HG02885 (cell line): ENCODE results near the gene RDH5.
A peak's percentile ranks its signal among the peaks of the same experiment; 100 is the strongest.
"Not testable (repeated sequence)": the region's sequence is repeated elsewhere in the genome, so short reads cannot be mapped to it uniquely, and the experiment has no call there.

ENCODE experiments used
- ATAC-seq: cut with Tn5 transposase; IDR thresholded peaks from one replicate; pipeline ENCODE4 v1.9.1; 2021; ENCODE audit warnings: mild to moderate bottlenecking; ENCODE audit not compliant: unreplicated experiment, poor library complexity

Gene RDH5

DNA sequence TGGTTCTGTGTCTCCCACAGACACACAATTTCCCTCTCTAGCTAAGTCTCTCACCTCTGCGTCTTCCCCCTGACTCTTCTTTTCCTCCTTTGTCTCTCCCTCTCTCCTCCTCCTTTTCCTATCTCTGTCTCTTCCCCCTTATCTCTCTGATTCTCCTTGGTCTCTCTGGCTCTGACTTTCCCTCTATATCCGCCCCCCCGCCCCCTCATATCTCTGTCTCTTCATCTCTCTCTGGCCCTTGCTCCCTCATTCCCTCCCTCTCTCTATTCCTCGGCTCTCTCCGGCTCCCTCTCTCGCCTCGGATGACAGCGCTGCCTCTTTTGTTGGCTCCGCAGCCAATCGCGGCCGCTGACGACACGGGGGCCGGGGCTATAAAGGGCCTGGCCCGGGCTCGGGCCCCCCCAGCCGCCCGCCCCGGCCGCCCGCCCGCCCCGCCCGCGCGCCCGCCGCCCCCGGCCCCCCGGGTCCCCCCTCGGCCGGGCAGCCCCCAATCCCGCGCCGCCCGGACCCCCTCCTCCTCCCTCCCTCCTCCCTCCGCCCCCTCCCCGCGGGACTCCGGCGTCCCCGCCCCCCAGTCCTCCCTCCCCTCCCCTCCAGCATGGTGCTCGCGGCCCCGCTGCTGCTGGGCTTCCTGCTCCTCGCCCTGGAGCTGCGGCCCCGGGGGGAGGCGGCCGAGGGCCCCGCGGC is 22.7 kb downstream of the RDH5 start, which contains the start of gene GDF11:
Gene GDF11 (plus strand): TSS at position 404 of the 687 bp plus-strand sequence. CDS start 195 bp downstream, at position 599.
- ATAC-seq = peak; percentile 60

DNA sequence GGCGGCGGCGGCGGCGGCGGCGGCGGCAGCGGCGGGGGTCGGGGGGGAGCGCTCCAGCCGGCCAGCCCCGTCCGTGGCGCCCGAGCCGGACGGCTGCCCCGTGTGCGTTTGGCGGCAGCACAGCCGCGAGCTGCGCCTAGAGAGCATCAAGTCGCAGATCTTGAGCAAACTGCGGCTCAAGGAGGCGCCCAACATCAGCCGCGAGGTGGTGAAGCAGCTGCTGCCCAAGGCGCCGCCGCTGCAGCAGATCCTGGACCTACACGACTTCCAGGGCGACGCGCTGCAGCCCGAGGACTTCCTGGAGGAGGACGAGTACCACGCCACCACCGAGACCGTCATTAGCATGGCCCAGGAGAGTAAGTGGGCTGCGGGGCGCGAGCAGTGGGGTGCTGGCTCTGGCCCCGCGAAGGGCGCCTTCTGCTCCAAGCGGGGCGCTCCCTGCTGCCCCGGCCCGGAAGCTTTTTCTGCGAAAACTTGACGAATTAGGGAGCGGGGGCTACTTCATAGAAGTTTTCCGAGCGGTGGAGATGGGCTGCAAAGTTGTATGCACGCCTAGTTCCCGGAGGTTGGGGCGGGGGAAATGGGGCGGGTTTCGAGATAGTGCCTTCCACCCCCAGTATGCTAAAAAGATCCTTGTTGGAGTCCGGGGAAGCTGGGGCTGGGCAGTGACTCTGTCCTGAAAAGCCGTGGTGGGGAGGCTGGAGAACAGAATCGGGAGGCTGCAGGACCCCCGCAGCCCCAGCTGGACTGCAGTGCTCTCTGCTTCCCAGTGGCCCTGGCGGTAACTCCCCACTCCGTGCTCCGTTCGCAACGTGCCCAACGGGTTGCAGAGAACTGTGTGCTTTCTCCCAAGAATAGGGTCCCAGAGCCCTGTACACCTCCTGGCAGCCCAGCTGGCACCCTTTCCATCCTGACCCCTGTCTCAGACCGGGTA is 23.5 kb downstream of the RDH5 start:
- peak; percentile 53 for ATAC-seq

DNA sequence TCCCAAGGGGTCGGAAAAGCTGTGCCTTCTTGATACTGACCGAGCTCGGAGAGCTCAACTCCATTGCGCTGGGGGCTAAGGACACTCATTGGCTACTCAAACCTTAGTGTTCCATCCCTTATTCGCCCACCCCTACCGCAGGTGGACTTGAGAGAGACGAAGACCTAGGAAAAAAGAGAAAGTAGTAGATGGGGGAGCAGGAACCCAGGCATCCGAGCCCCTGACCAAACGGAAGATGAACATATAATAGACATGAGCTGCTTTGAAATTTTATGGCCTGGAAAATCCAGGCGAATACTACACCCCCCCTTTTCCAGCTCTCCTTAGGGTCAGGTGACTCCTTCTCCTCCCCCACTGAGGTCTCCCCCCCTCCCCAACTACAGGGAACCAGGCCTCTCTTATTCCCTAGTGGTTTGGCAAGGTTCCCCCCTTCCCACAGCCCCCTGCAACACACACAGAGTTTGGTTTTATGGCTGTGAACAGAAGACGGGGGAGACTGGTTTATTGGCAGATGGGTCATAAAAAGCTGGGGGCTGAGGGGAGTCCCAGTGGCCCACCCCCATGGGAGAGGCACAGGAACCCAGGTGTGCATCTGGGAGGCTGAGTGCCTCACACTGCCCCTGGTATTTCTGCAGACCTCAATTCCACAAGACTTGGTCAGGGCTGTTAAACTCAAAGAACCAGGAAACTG is 24.3 kb downstream of the RDH5 start:
- ATAC-seq = no peak

DNA sequence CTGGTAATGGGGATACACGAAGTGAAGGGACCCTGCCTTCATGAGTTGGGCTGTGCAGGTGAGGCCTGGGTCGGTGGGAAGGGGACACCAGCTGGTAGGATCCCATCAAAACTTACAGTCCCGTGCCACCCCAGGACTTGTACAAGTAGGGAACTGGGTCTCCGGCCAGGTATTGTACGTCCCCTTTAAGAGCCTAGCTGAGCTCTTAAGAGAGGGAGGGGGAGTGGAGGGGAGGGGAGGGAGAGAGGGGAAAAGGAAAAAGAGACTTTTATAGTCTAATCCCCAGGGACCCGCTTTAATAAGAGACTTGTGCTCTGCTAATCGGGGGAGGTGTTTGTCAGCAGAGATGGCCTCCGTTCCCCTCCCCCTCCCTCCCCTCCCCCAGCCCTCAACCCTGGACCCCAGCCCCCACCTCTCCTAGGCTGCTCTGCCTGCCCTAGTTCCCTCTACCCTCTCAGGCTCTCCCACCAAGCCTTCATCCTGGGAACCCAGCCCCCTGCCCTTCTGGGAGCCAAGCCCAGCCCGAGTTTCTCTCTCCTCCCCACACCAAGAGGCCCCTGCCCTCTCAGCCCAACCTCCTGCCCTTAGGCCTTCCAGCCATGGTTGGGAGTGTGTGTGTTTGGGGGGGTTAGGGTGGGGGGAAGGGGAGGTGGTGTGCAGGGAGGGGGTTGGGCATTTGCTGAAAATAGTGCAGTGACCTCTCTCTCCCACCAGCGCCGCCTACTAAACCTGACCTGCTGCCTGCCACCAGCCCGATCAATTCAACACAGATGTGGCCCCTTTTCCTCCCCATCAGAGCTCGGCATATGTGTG is 25.4 kb downstream of the RDH5 start:
- no peak for ATAC-seq

DNA sequence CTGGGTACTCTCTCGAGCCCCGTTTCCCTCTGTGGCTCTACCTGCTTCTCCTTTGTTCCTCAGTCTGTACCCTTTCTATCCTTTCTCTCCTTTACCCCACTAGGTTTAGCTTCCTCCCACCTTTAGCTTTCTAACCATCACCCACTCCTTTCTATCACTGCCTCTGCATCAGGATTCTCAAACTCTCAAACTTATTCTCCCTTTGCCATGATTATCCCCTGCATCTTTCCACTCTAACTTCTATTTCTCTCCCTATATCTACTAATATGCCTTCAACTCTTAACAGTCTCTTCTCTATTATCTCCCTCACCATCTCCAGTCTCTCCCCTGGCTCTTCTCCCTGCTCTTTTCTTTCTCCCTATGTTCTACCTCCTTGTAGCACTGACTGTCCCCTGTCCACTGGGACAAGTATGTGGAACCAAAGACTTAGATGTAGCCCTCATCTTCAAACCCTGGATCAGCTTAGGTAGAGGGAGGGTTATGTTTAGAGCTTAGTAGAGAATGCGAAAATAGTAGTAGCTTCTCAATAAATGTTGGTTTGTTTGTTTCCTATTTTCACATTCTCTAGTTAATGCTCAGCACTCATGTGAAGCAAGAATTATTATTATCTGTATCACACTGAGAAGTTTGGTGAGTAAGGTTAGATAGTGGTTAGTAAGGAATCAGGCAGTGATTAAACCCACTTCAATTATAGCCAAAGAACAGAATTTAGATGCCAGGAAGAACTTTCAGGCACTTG is 26.1 kb downstream of the RDH5 start:
- no peak for ATAC-seq

DNA sequence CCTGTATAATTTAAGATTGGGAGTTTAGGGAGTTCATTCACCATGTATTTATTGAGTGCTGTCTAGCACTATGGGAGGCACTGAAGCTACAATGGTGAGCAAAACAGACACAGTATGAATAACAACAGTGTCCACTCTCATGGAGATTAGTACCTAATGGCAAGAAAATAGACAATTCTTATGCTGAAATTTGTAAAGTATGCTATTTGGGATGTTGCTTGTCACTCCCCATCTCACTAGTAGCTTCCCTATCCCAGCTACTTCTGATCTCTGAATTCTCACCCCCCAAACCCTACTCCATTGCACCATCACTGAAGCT is 26.7 kb downstream of the RDH5 start:
- no peak for ATAC-seq

DNA sequence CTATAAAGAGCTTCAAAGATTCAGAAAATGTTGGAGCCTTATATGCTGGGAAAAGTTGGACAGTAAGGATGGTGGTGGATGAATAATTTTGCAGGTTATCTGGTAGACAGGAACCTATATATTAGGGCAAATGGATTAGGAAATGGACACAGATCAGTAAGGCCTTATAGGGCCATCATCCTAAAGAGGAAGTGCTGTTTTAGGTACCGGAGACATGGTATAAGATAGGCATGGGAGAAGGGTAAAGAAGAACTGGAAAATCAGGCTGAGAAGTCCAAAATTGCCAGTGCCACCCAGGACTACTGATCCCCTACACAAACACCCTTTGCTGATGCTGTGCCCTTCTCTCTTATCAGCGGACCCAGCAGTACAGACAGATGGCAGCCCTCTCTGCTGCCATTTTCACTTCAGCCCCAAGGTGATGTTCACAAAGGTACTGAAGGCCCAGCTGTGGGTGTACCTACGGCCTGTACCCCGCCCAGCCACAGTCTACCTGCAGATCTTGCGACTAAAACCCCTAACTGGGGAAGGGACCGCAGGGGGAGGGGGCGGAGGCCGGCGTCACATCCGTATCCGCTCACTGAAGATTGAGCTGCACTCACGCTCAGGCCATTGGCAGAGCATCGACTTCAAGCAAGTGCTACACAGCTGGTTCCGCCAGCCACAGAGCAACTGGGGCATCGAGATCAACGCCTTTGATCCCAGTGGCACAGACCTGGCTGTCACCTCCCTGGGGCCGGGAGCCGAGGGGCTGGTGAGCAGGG is 28.2 kb downstream of the RDH5 start:
- no peak for ATAC-seq

DNA sequence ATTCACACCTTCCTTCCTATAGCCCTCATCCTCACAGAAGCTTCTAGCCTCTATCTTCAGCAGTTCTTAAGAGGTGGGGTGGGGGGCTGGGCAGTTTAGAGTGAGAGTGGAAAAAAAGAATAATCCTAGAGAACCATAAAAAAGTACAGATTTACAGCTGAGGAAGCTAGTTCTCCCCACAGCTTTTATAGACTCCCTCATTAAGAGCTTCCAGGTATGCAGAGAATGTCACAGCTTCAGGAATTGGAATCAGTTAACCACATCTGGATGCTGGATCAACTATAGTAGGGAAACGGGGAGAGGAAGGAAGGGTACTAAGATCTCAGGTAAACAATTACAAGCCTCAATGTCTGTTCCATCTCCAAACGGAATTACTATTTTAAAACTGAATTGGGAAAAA is 35.1 kb downstream of the RDH5 start:
- no peak for ATAC-seq

DNA sequence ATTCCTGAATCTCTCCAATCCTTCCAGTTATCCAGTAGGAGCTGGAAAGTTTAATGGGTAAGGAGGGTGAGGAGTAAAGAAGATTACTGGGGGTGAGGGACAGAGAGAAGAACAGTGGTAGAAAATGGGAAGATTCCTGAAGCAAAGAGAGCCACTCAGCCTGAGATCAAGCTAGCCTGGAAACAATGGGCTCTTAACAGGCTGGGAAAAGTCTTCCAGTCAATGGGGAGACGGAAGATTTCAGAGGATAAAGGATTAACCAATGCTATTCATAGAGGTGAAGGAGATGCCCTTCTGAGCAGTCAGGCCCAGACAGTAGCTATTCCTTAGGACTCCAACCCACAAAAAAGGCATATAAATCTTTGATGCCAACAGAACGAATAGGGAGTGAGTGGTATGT is 37.5 kb downstream of the RDH5 start:
- ATAC-seq = no peak

DNA sequence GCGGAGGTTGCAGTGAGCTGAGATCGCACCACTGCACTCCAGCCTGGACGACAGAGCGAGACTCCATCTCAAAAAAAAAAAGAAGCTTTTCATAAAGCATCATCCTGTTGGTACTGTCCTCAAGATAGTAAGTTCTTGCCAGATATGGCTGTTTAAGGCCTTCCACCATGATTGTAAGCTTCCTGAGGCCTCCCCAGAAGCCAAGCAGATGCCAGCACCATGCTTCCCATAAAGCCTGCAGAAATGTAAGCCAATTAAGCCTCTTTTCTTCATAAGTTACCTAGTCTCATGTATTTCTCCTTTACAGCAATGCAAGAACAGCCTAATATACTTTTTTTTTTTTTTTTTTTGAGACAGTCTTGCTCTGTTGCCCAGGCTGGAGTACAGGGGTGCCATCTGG is 38.4 kb downstream of the RDH5 start:
- ATAC-seq = not testable (repeated sequence)

DNA sequence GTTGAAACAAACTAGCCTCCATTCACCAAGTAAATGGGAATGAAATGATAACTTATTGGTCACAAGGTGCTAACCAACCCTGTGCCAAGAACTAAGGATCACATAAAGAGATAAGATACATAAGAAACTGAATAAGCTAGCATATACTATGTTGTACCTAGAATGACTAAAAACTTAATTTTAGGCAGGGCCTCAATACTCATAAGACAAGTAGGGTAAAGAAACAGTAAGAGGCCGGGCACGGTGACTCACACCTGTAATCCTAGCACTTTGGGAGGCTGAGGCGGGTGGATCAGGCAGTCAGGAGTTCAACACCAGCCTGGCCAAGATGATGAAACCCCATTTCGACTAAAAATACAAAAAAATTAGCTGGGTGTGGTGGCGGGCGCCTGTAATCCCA is 40.5 kb downstream of the RDH5 start:
- ATAC-seq = no peak

DNA sequence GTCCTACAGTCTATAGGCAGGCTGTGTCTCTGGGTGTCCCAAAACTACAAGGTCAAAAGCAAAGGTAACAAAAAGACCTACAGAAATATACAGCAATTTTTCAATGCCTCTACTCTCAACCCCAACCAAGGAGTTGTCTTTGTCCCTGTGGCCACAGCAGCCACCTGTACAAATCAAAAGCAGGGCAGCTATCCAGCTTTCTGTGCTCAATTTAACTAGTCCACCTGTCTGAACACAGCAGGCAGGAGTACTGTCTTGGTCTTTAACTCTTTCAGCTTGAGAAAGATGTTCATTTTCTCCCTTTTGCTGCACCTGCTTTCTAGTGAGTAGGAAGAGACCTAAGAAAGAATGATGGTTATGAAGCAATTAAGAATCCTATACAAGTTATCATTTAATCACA is 42.5 kb downstream of the RDH5 start:
- ATAC-seq = no peak

DNA sequence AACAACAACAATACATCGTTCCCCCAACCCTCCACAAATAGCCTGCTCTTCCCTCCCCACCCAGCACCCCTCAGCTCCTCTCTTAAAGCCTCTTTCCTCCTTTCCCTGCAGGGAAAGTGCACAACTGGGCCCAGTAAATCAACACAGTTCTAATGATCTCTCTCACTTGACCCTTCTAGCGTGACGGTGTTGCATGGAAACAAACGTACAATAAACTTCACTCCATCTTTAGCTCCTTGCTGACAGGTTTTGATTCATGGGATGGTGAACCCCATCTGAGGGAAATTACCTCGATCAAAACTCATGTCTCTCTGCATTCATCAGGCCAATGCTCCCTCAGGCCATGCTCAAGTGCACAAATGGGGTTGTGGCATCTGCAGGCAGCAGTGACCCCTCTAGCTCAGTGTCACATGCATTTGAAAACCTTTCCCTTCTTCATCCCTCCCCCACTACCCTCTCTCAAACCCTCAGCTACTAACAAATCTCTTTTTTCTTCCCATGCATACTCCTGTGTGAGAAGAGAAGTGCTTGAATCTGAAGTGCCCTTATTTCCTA is 45.6 kb downstream of the RDH5 start:
- ATAC-seq = no peak

DNA sequence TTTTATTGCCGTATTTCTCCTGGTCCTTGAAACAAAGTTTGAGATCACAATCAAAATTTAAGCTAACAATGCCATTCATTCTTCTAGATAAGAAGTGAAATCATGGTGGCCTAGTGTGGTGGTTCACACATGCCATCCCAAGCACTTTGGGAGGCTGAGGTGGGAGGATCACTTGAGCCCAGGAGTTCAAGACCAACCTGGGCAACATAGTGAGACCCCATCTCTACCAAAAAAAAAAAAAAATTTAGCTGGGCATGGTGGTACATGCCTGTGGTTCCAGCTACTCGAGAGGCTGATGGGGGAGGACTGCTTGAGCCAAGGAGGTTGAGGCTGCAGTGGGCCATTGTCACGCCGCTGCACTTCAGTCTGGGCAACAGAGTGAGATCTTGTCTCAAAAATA is 47.0 kb downstream of the RDH5 start:
- no peak for ATAC-seq

DNA sequence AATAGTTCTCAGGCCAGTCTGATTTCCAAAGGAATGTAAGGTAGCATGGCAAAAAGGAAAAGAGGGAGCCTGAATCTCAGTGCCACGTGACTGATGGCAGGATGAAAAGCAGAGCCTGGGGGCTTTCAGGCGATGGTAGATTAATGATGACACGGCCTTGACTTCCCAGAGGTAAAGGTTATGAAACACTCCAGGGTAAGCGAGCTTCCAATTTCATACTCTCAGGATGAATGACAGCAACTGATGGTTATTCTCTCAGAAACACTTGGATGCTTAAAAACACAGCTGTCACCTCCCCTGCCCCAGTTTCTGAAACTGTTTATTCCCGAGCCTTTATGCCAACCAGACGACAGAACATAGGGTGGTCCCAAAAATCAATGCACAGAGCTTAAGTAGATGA is 51.5 kb downstream of the RDH5 start:
- no peak for ATAC-seq
